Common myeloid progenitor, CD34-positive (primary cell): Measurements from ENCODE around the gene RIPOR3.

Experiments used
- CTCF ChIA-PET: fragments of 350-600 bp; sonication (Branson Sonifier 250); formaldehyde crosslinking; loops from one replicate; lab custom pipeline; 2021; ENCODE audit warnings: antibody characterized with exemption; lab: Charles Lee
- POLR2A ChIA-PET: fragments of 350-600 bp; sonication (Branson Sonifier 250); formaldehyde crosslinking; loops from one replicate; lab custom pipeline; 2021; ENCODE audit warnings: antibody characterized with exemption; lab: Charles Lee
- DNase-seq, 3 donors: peaks; one replicate each; pipeline versions ENCODE4 v3.0.0 to v3.0.0-alpha.2; 2013
- H3K27ac ChIP-seq, 2 experiments: 1 replicate in 1 of 2; 2 replicates in 1 of 2; pipeline ENCODE4 v1.7.0; 2013; ENCODE audit warnings: inconsistent platforms in 2 of 2, low read length in 2 of 2, mild to moderate bottlenecking in 2 of 2, low read depth in 1 of 2, moderate library complexity in 1 of 2; ENCODE audit not compliant: severe bottlenecking in 2 of 2, insufficient read depth in 1 of 2, poor library complexity in 1 of 2
- H3K27me3 ChIP-seq, 5 experiments: replicated peaks in 2 of 5; 1 replicate in 3 of 5; 2 replicates in 2 of 5; pipeline versions ENCODE4 v1.6.1 to v1.7.0; 2013; ENCODE audit warnings: low read length in 4 of 5, mild to moderate bottlenecking in 2 of 5, moderate library complexity in 2 of 5, inconsistent platforms in 1 of 5; ENCODE audit not compliant: insufficient read depth in 5 of 5, control insufficient read depth in 4 of 5
- H3K36me3 ChIP-seq, 4 experiments: 1 replicate in 2 of 4; 2 replicates in 2 of 4; pipeline versions ENCODE4 v1.6.1 to v1.7.0; 2013; ENCODE audit warnings: low read length in 3 of 4, control low read depth in 1 of 4, mild to moderate bottlenecking in 1 of 4; ENCODE audit not compliant: control insufficient read depth in 4 of 4, insufficient read depth in 4 of 4
- H3K4me1 ChIP-seq, 4 experiments: 1 replicate in 3 of 4; 2 replicates in 1 of 4; pipeline versions ENCODE4 v1.6.1 to v1.7.1; 2013; ENCODE audit warnings: low read length in 3 of 4, mild to moderate bottlenecking in 3 of 4, control low read depth in 1 of 4, inconsistent platforms in 1 of 4, moderate library complexity in 1 of 4; ENCODE audit not compliant: control insufficient read depth in 4 of 4, insufficient read depth in 4 of 4; ENCODE audit errors: control extremely low read depth in 1 of 4
- H3K4me3 ChIP-seq, 7 experiments: 1 replicate in 4 of 7; 2 replicates in 3 of 7; pipeline versions ENCODE4 v1.5.1 to v1.7.0; 2013; ENCODE audit warnings: mild to moderate bottlenecking in 7 of 7, low read length in 6 of 7, moderate library complexity in 6 of 7, inconsistent platforms in 2 of 7, low read depth in 2 of 7, control low read depth in 1 of 7; ENCODE audit not compliant: insufficient read depth in 4 of 7, control insufficient read depth in 1 of 7; ENCODE audit errors: extremely low read depth in 1 of 7
- H3K9me3 ChIP-seq, 5 experiments: 1 replicate in 4 of 5; 2 replicates in 1 of 5; pipeline versions ENCODE4 v1.6.1 to v1.7.1; 2013; ENCODE audit warnings: low read length in 4 of 5, mild to moderate bottlenecking in 2 of 5, inconsistent platforms in 1 of 5, low read depth in 1 of 5, moderate library complexity in 1 of 5; ENCODE audit not compliant: control insufficient read depth in 4 of 5, insufficient read depth in 2 of 5; ENCODE audit errors: control extremely low read depth in 1 of 5
- WGBS: methylation state at CpG from one replicate; pipeline ENCODE4 v1.1.5; 2013; ENCODE audit not compliant: insufficient coverage; 5-methylcytosine and 5-hydroxymethylcytosine counted together

Gene RIPOR3

DNA sequence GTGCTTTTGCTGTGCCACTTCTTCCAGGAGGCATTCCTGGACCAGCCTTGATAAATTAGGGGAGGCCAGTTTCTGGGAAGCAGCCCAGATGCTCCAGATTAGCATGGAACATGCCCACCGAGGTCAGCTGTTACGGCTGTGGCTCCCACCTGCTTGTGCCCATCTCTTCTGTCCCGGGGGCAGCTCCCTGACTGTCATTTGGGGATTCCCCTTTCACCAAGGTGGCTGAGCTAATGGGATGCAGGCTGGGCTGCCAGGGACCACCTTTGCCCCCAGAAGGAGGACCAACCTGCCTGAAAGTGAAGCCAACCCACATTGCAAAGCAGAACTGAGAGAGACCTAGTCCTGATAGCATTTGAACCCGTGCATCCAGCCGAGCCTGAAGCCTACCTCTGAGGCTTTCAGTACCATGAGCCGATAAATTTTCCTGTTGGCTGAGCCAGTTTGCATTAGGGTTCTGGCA, 95.9 kb downstream of the RIPOR3 start:
- WGBS = 98% methylated on average over 6 of the region's 6 CpGs

DNA sequence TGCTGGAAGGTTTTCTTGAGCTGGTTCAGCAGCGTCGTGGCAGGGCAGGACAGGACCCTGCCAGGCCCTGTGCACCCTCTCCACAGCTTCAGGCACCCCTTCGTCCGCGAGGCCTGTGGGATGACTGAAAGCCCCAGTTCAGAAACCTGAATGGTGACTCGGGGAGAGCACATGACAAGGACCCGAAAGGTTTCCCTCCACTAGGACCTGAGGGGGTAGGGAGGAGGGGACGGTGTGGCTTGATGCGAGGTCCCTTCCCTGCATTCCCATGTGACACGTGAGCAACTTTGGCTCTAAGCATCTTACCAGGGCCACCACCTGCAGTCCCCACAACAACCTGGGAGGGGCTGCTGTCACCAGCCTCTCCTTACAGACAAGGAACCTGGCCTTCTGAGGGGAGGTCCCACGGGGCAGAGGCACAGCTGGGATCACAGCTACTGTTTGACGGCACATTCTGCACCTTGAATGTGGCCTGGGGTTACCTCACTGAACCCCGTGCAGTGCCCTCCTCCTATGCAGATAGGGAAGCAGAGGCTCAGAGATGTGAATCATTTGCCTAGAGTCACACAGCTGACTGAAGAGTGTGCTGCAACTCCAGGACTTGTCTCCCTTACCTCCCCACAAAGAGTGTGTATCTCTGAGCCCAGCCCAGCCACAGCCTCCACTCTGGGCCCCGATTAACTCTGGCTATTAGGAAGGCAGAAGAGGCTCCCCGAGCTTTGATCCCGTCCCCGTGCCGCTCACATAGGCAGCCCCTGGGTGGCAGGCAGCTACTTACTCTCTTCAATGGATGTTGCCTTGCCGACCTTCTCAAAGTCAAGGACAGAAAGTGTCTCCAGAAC, 96.5 kb downstream of the RIPOR3 start:
- Histone ChIP-seq H3K4me3 (no peak overlapping the region), H3K27ac (no peak overlapping the region), H3K4me1 (no peaks in the 10 kb centered on the region), H3K27me3 (no peaks in the 10 kb centered on the region), H3K9me3 (no peaks in the 10 kb centered on the region), H3K36me3 (peaks cover 0 to 24% (median 13%) of the 10 kb centered on the region in 4 experiments)
- 92% methylated on average over 13 of the region's 19 CpGs for WGBS
- DNase-seq = peak in 2 of 3 donors; percentile 16 to 22
- ChIA-PET POLR2A (interaction anchor here (0.6 kb wide), 1 partner anchor 19 kb away, joined by 3 read pairs; no protein-coding TSS in a partner anchor), CTCF (interaction anchor here (1.5 to 2.9 kb wide), 3 partner anchors 9 to 19 kb away, joined by 4 to 8 read pairs (median 5); no protein-coding TSS in a partner anchor)

More for the DNA sequence above, 95.9 kb downstream of the RIPOR3 start:
- ChIA-PET CTCF (interaction anchor here (1.5 to 2.4 kb wide), 3 partner anchors 7 to 30 kb away, joined by 4 to 11 read pairs (median 8); no protein-coding TSS in a partner anchor), POLR2A (interaction anchor here (0.6 kb wide), 1 partner anchor 19 kb away, joined by 3 read pairs; no protein-coding TSS in a partner anchor)
- no peaks in the 10 kb centered on the region for H3K27me3 ChIP-seq
- no peak overlapping the region for H3K27ac ChIP-seq
- H3K36me3 ChIP-seq = peaks cover 0 to 17% (median 7%) of the 10 kb centered on the region in 4 experiments
- no peaks in the 10 kb centered on the region for H3K9me3 ChIP-seq
- no peaks in the 10 kb centered on the region for H3K4me1 ChIP-seq
- no peak overlapping the region for H3K4me3 ChIP-seq
- no peak for DNase-seq

DNA sequence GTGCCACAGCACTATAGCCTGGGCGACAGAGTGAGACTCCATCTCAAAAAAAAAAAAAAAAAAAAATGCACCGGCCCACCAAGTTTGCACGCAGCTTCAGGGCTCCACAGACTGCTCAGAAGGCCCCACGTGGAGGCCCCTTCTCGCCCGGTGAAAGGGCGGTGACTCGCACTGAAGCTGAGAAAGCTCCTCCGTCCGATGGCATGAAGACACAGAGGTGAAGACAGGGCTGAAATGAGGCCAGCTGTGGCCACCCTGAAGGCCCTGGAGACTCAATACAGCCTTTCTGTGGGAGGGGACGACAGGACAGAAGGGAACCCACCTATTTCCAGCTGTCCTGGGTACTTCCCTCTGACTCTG, 97.1 kb downstream of the RIPOR3 start:
- Histone ChIP-seq H3K4me1 (no peaks in the 10 kb centered on the region), H3K9me3 (no peaks in the 10 kb centered on the region), H3K27me3 (no peaks in the 10 kb centered on the region), H3K36me3 (peaks cover 0 to 29% (median 18%) of the 10 kb centered on the region in 4 experiments), H3K27ac (no peak overlapping the region), H3K4me3 (no peak overlapping the region)
- ChIA-PET POLR2A (no interaction called here), CTCF (interaction anchor here (1.9 to 2.9 kb wide), 2 partner anchors 15 to 18 kb away, joined by 5 to 8 read pairs; no protein-coding TSS in a partner anchor)
- 97% methylated on average over 8 of the region's 11 CpGs for WGBS
- no peak for DNase-seq

DNA sequence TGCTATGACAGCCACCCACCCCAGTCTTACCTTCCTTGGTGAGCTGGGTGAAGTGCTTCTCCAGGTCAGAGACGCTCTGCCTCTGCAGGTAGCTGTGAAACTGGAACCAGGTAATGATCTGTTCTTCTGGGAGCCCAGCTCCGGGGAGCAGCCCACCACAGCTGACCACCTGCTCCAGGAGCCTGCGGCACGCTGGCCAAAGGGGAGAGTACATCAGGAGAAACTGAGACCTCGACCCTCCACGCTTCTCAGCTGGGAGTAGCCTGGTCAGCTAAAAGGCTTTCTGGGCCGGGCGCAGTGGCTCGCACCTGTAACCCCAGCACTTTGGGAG, 98.4 kb downstream of the RIPOR3 start:
- Histone ChIP-seq H3K36me3 (peaks cover 0 to 34% (median 19%) of the 10 kb centered on the region in 4 experiments), H3K4me1 (no peaks in the 10 kb centered on the region), H3K4me3 (no peak overlapping the region), H3K27me3 (no peaks in the 10 kb centered on the region), H3K27ac (no peak overlapping the region), H3K9me3 (no peaks in the 10 kb centered on the region)
- WGBS = 97% methylated on average over 4 of the region's 9 CpGs
- POLR2A ChIA-PET = no interaction called here
- DNase-seq = no peak
- CTCF ChIA-PET = interaction anchor here (0.6 to 2.9 kb wide), 7 partner anchors 8 to 522 kb away, joined by 3 to 8 read pairs (median 3); no protein-coding TSS in a partner anchor

DNA sequence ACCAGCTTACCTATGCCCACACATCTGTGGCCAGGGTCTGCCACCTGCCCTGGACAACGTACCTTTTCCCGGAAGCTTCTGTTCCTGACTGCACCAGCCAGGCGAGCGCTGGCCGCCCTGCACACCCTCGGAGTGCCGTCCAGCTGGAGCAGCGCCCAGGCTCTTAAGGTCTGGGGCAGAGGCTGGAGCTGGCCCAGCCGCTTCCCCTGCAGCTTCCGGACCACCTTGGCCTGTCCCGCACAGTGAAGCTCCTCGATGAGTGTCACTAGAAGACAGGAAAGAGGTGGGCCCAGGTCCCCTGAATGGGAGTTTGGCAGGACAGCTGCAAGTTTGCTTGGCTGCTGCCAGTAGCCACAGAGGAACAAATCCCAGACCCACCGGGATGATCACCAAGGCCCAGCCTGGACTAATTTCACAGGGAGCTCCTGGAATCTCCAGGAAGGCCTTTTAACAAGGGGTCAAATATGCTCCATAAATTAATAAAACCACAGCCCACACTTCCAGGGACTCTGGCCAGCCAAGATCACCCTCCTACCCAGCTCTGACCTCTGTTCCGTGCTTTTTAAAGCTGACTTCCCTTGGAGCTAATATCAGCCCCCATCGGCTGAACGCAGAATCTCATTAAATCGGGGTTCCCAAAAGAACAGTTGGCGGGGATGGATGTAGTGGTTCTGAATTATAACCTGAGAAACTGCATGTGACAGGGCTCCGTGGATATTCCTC, 98.9 kb downstream of the RIPOR3 start:
- H3K4me1 ChIP-seq = no peaks in the 10 kb centered on the region
- no peaks in the 10 kb centered on the region for H3K27me3 ChIP-seq
- WGBS = 98% methylated on average over 19 of the region's 19 CpGs
- ChIA-PET POLR2A (no interaction called here), CTCF (interaction anchor here (0.6 to 2.9 kb wide), 9 partner anchors 8 to 521 kb away, joined by 3 to 8 read pairs (median 4); no protein-coding TSS in a partner anchor)
- H3K36me3 ChIP-seq = peaks cover 0 to 39% (median 23%) of the 10 kb centered on the region in 4 experiments
- H3K4me3 ChIP-seq = no peak overlapping the region
- no peak overlapping the region for H3K27ac ChIP-seq
- H3K9me3 ChIP-seq = no peaks in the 10 kb centered on the region
- DNase-seq = no peak

DNA sequence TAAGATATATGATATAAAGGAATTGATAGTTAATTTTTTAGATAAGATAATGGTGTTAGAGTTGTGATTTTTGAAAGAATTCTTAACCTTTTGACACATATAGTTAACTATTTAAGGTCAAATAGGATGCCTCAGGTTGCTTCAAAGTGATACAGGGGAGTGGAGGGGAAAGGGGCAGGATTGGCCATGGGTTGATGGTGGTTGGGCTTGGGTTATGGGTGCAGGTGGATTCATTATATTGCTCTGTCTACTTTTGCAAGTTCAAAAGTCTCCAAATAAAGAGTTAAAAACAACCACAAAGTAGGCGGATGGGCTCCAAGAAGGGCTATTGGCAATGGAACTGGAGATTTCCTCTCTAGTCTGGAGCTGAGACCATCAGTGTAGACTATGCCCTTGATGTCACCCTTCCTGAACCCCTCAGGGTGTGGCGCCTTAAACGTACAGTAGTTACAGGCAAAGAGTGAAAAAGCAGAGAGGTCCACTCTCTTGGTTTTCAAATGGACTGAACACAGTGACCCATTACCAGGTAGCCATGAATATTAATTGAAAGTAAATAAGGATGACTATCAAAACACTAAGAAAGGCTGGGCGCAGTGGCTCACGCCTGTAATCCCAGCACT, 100.0 kb downstream of the RIPOR3 start:
- Histone ChIP-seq H3K27me3 (no peaks in the 10 kb centered on the region), H3K4me3 (no peak overlapping the region), H3K4me1 (no peaks in the 10 kb centered on the region), H3K36me3 (peaks cover 0 to 50% (median 31%) of the 10 kb centered on the region in 4 experiments), H3K27ac (no peak overlapping the region), H3K9me3 (no peaks in the 10 kb centered on the region)
- no peak for DNase-seq
- WGBS = 91% methylated on average over 5 of the region's 5 CpGs
- ChIA-PET CTCF (interaction anchor here (1.5 to 2.9 kb wide), 2 partner anchors 12 to 16 kb away, joined by 5 to 8 read pairs; no protein-coding TSS in a partner anchor), POLR2A (no interaction called here)
